Liver (tissue), 9 donors: ENCODE results near the gene DLK1. TPM values are rescaled to one million over a fixed set of nuclear protein-coding genes. Genes with fewer than 3 reads are reported as not detected.

ENCODE experiments used
- DNase-seq: peaks from one replicate; pipeline ENCODE4 v3.0.0-alpha.2; 2017; ENCODE audit warnings: low spot score
- H3K27ac ChIP-seq, 2 donors: one replicate each; pipeline ENCODE4 v1.7.0; 2013; ENCODE audit warnings: inconsistent platforms in 2 of 2, low read length in 2 of 2, control low read depth in 1 of 2, low read depth in 1 of 2, mild to moderate bottlenecking in 1 of 2
- H3K27me3 ChIP-seq, 4 donors: one replicate each; pipeline versions ENCODE4 v1.6.1 to v1.7.0; 2013; ENCODE audit warnings: low read length in 3 of 4, inconsistent platforms in 1 of 4, mild to moderate bottlenecking in 1 of 4, moderate library complexity in 1 of 4; ENCODE audit not compliant: control insufficient read depth in 4 of 4, insufficient read depth in 4 of 4
- H3K36me3 ChIP-seq, 4 donors: one replicate each; pipeline versions ENCODE4 v1.6.1 to v1.7.0; 2013; ENCODE audit warnings: low read length in 3 of 4, mild to moderate bottlenecking in 3 of 4, low read depth in 1 of 4, moderate library complexity in 1 of 4; ENCODE audit not compliant: control insufficient read depth in 4 of 4, insufficient read depth in 3 of 4
- H3K4me1 ChIP-seq, 4 donors: one replicate each; pipeline versions ENCODE4 v1.6.1 to v1.7.0; 2013; ENCODE audit warnings: low read length in 3 of 4, mild to moderate bottlenecking in 3 of 4, moderate library complexity in 1 of 4; ENCODE audit not compliant: control insufficient read depth in 4 of 4, insufficient read depth in 4 of 4
- H3K4me3 ChIP-seq, 3 donors: one replicate each; pipeline versions ENCODE4 v1.6.1 to v1.7.0; 2013; ENCODE audit warnings: low read length in 3 of 3, control low read depth in 1 of 3, low read depth in 1 of 3, mild to moderate bottlenecking in 1 of 3
- H3K9ac ChIP-seq, 2 donors: one replicate each; pipeline ENCODE4 v1.7.0; 2013; ENCODE audit warnings: low read length in 2 of 2, mild to moderate bottlenecking in 2 of 2, moderate library complexity in 2 of 2, control low read depth in 1 of 2, low read depth in 1 of 2
- H3K9me3 ChIP-seq, 4 donors: one replicate each; pipeline versions ENCODE4 v1.6.1 to v1.7.0; 2013; ENCODE audit warnings: low read length in 3 of 4; ENCODE audit not compliant: control insufficient read depth in 4 of 4
- ATF3 ChIP-seq: IDR thresholded peaks from 2 replicates; pipeline ENCODE4 v1.6.1; 2016; ENCODE audit warnings: antibody characterized with exemption
- EGR1 ChIP-seq, 2 donors: IDR thresholded peaks; 2 replicates each; pipeline ENCODE4 v1.6.1; 2016 to 2018; ENCODE audit warnings: antibody characterized with exemption in 2 of 2, low read depth in 2 of 2
- FOXA1 ChIP-seq: IDR thresholded peaks from 2 replicates; pipeline ENCODE4 v1.6.1; 2016; ENCODE audit warnings: antibody characterized with exemption
- FOXA2 ChIP-seq: IDR thresholded peaks from 2 replicates; pipeline ENCODE4 v1.6.1; 2016; ENCODE audit warnings: antibody characterized with exemption
- GABPA ChIP-seq, 2 donors: IDR thresholded peaks in 1 of 2; conservative IDR thresholded peaks in 1 of 2; 2 replicates each; pipeline ENCODE4 v1.6.1; 2016; ENCODE audit warnings: antibody characterized with exemption in 2 of 2, mild to moderate bottlenecking in 1 of 2, moderate library complexity in 1 of 2
- HNF4A ChIP-seq, 2 donors: conservative IDR thresholded peaks; 2 replicates each; pipeline ENCODE4 v1.6.1; 2016; ENCODE audit warnings: antibody characterized with exemption in 2 of 2, mild to moderate bottlenecking in 2 of 2
- HNF4G ChIP-seq: IDR thresholded peaks from 2 replicates; pipeline ENCODE4 v1.6.1; 2016; ENCODE audit warnings: antibody characterized with exemption
- JUND ChIP-seq, 2 donors: IDR thresholded peaks; 2 replicates each; pipeline ENCODE4 v1.6.1; 2016; ENCODE audit warnings: antibody characterized with exemption in 2 of 2
- NR2F2 ChIP-seq: IDR thresholded peaks from 2 replicates; pipeline ENCODE4 v1.6.1; 2016; ENCODE audit warnings: antibody characterized with exemption
- RAD21 ChIP-seq, 2 donors: IDR thresholded peaks; 2 replicates each; pipeline ENCODE4 v1.6.1; 2016; ENCODE audit warnings: antibody characterized with exemption in 2 of 2, mild to moderate bottlenecking in 2 of 2
- RXRA ChIP-seq, 2 donors: IDR thresholded peaks; 2 replicates each; pipeline ENCODE4 v1.6.1; 2017 to 2018; ENCODE audit warnings: antibody characterized with exemption in 2 of 2, mild to moderate bottlenecking in 1 of 2
- SP1 ChIP-seq: IDR thresholded peaks from 2 replicates; pipeline ENCODE4 v1.6.1; 2018; ENCODE audit warnings: antibody characterized with exemption, mild to moderate bottlenecking
- TAF1 ChIP-seq: conservative IDR thresholded peaks from 2 replicates; pipeline ENCODE4 v1.6.1; 2016; ENCODE audit warnings: antibody characterized with exemption, mild to moderate bottlenecking
- YY1 ChIP-seq: IDR thresholded peaks from 2 replicates; pipeline ENCODE4 v1.6.1; 2016; ENCODE audit warnings: antibody characterized with exemption, mild to moderate bottlenecking
- WGBS: extraction: QIAGEN DNeasy Blood & Tissue Kit; methylation state at CpG from one replicate; pipeline ENCODE4 v1.1.7; 2013; 5-methylcytosine and 5-hydroxymethylcytosine counted together
- polyA plus RNA-seq, 2 donors: library from polyadenylated mRNA; stranded (reverse) in 1 of 2; unstranded in 1 of 2; fragments of 200-250 nt in 1 of 2; fragments of >200 nt in 1 of 2; fragmentation: Nextera tagmentation in 1 of 2; extraction: Ambion mirVana in 1 of 2; gene quantifications; one replicate each; pipeline versions ENCODE4 v1.2.1 to v1.2.3, GENCODE V29; 2013 to 2015
- total RNA-seq, 2 donors: library from RNA; depleted of rRNA; stranded (reverse); fragments of >200 nt; gene quantifications; one replicate each; pipeline ENCODE4 v1.2.3, GENCODE V29; 2014
- TF ChIP-seq, protein P1 (sequence below): fragments of 150-350 bp; IDR thresholded peaks from 2 replicates; pipeline ENCODE4 v1.5.1; 2017; ENCODE audit warnings: improper control_type of control experiment, low read depth, low read length; ENCODE audit not compliant: missing input control
- TF ChIP-seq, protein P2 (sequence below): IDR thresholded peaks from 2 replicates; pipeline ENCODE4 v1.6.1; 2016; ENCODE audit warnings: antibody characterized with exemption
- TF ChIP-seq, protein P3 (sequence below): IDR thresholded peaks from 2 replicates; pipeline ENCODE4 v1.6.1; 2016; ENCODE audit warnings: antibody characterized with exemption
- TF ChIP-seq, protein P4 (sequence below): IDR thresholded peaks from 2 replicates; pipeline ENCODE4 v1.6.1; 2016; ENCODE audit warnings: antibody characterized with exemption, mild to moderate bottlenecking
- donor health status: healthy.
- donor health status: healthy.
- donor health status: healthy.
- donor health status: healthy.
- donor health status: healthy.

The DLK1 gene
- total and polyA plus RNA-seq, 4 donors = 0.42 to 331 (median 1.8) TPM; not detected in 1

- H3K4me3 ChIP-seq = no peak overlapping the region
- WGBS = 72% methylated on average over 3 of the region's 3 CpGs
- H3K9ac ChIP-seq = no peak overlapping the region
- no peak for DNase-seq
- TF ChIP-seq RAD21 (IDR thresholded peaks at IDR 0.05) (no peak), NR2F2 (no peak), HNF4G (no peak), JUND (IDR thresholded peaks at IDR 0.05) (no peak), FOXA1 (no peak), SP1 (no peak), TAF1 (no peak), YY1 (no peak), GABPA (IDR thresholded peaks at IDR 0.05 in 1 of 2, conservative IDR thresholded peaks at IDR 0.05 in 1 of 2) (no peak), HNF4A (conservative IDR thresholded peaks at IDR 0.05) (no peak), ATF3 (no peak), FOXA2 (no peak), RXRA (IDR thresholded peaks at IDR 0.05) (no peak), EGR1 (IDR thresholded peaks at IDR 0.05; ENCODE audit: low read depth in 2 of 2) (no peak)
- TF ChIP-seq, protein P1, sequence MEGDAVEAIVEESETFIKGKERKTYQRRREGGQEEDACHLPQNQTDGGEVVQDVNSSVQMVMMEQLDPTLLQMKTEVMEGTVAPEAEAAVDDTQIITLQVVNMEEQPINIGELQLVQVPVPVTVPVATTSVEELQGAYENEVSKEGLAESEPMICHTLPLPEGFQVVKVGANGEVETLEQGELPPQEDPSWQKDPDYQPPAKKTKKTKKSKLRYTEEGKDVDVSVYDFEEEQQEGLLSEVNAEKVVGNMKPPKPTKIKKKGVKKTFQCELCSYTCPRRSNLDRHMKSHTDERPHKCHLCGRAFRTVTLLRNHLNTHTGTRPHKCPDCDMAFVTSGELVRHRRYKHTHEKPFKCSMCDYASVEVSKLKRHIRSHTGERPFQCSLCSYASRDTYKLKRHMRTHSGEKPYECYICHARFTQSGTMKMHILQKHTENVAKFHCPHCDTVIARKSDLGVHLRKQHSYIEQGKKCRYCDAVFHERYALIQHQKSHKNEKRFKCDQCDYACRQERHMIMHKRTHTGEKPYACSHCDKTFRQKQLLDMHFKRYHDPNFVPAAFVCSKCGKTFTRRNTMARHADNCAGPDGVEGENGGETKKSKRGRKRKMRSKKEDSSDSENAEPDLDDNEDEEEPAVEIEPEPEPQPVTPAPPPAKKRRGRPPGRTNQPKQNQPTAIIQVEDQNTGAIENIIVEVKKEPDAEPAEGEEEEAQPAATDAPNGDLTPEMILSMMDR = no peak
- TF ChIP-seq, protein P2, sequence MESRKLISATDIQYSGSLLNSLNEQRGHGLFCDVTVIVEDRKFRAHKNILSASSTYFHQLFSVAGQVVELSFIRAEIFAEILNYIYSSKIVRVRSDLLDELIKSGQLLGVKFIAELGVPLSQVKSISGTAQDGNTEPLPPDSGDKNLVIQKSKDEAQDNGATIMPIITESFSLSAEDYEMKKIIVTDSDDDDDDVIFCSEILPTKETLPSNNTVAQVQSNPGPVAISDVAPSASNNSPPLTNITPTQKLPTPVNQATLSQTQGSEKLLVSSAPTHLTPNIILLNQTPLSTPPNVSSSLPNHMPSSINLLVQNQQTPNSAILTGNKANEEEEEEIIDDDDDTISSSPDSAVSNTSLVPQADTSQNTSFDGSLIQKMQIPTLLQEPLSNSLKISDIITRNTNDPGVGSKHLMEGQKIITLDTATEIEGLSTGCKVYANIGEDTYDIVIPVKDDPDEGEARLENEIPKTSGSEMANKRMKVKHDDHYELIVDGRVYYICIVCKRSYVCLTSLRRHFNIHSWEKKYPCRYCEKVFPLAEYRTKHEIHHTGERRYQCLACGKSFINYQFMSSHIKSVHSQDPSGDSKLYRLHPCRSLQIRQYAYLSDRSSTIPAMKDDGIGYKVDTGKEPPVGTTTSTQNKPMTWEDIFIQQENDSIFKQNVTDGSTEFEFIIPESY = no peak
- TF ChIP-seq, protein P3, sequence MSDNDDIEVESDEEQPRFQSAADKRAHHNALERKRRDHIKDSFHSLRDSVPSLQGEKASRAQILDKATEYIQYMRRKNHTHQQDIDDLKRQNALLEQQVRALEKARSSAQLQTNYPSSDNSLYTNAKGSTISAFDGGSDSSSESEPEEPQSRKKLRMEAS = no peak
- TF ChIP-seq, protein P4, sequence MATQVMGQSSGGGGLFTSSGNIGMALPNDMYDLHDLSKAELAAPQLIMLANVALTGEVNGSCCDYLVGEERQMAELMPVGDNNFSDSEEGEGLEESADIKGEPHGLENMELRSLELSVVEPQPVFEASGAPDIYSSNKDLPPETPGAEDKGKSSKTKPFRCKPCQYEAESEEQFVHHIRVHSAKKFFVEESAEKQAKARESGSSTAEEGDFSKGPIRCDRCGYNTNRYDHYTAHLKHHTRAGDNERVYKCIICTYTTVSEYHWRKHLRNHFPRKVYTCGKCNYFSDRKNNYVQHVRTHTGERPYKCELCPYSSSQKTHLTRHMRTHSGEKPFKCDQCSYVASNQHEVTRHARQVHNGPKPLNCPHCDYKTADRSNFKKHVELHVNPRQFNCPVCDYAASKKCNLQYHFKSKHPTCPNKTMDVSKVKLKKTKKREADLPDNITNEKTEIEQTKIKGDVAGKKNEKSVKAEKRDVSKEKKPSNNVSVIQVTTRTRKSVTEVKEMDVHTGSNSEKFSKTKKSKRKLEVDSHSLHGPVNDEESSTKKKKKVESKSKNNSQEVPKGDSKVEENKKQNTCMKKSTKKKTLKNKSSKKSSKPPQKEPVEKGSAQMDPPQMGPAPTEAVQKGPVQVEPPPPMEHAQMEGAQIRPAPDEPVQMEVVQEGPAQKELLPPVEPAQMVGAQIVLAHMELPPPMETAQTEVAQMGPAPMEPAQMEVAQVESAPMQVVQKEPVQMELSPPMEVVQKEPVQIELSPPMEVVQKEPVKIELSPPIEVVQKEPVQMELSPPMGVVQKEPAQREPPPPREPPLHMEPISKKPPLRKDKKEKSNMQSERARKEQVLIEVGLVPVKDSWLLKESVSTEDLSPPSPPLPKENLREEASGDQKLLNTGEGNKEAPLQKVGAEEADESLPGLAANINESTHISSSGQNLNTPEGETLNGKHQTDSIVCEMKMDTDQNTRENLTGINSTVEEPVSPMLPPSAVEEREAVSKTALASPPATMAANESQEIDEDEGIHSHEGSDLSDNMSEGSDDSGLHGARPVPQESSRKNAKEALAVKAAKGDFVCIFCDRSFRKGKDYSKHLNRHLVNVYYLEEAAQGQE = no peak
- H3K27me3 ChIP-seq = peaks cover 0 to 4% (median 0%) of the 10 kb centered on the region in 4 donors
- H3K36me3 ChIP-seq = no peaks in the 10 kb centered on the region
- H3K9me3 ChIP-seq = no peaks in the 10 kb centered on the region
- no peak overlapping the region for H3K27ac ChIP-seq
- H3K4me1 ChIP-seq = no peaks in the 10 kb centered on the region
Observed at GRCh38 chr14:100761481-100761880, 34.8 kb downstream of the DLK1 start.
